GM21619 (cell line): ENCODE results near the gene CPNE7.

ENCODE experiments used
- ATAC-seq: cut with Tn5 transposase; IDR thresholded peaks from one replicate; pipeline ENCODE4 v1.9.1; 2021; ENCODE audit not compliant: unreplicated experiment

Gene CPNE7

GRCh38 chr16:89549007-89549700 lies 26.4 kb upstream of the CPNE7 start:
- ATAC-seq = no peak

- no peak for ATAC-seq
These were observed 25.0 kb upstream of the CPNE7 start for GRCh38 chr16:89550421-89551007.

- no peak for ATAC-seq
These were observed 23.2 kb upstream of the CPNE7 start for GRCh38 chr16:89552329-89552728.

- no peak for ATAC-seq
These were observed 22.6 kb upstream of the CPNE7 start for GRCh38 chr16:89552913-89553312.

- no peak for ATAC-seq
These were observed 21.8 kb upstream of the CPNE7 start for GRCh38 chr16:89553733-89554132.

- no peak for ATAC-seq
These were observed 21.2 kb upstream of the CPNE7 start for GRCh38 chr16:89554343-89554742.

GRCh38 chr16:89555265-89555664 lies 20.3 kb upstream of the CPNE7 start:
- ATAC-seq = no peak

GRCh38 chr16:89555780-89556179 lies 19.8 kb upstream of the CPNE7 start:
- no peak for ATAC-seq

- no peak for ATAC-seq
These were observed 18.5 kb upstream of the CPNE7 start for GRCh38 chr16:89556750-89557689.

GRCh38 chr16:89557690-89558490 lies 17.7 kb upstream of the CPNE7 start:
- no peak for ATAC-seq

GRCh38 chr16:89560378-89561141 lies 15.0 kb upstream of the CPNE7 start, which contains the start of gene RPL13:
TSS of gene RPL13 (plus strand) at chr16:89560682. CDS start at chr16:89560960, 278 bp downstream.
- ATAC-seq = peak; percentile 80

- peak; percentile 10 for ATAC-seq
These were observed 14.2 kb upstream of the CPNE7 start for GRCh38 chr16:89561142-89561883.

- no peak for ATAC-seq
These were observed 13.5 kb upstream of the CPNE7 start for GRCh38 chr16:89561884-89562599.

- ATAC-seq = no peak
These were observed 12.6 kb upstream of the CPNE7 start for GRCh38 chr16:89562939-89563338.

GRCh38 chr16:89563639-89564392 lies 11.7 kb upstream of the CPNE7 start:
- no peak for ATAC-seq

- no peak for ATAC-seq
These were observed 10.9 kb upstream of the CPNE7 start for GRCh38 chr16:89564476-89565255.

GRCh38 chr16:89565256-89565505 lies 10.4 kb upstream of the CPNE7 start:
- no peak for ATAC-seq
